Naive B cell (primary cell): Measurements from ENCODE around the gene KCNK6. TPM values are rescaled to one million over a fixed set of nuclear protein-coding genes. Genes with fewer than 3 reads are reported as not detected.
"Not testable (repeated sequence)": the region's sequence is repeated elsewhere in the genome, so short reads cannot be mapped to it uniquely, and the experiment has no call there.

Experiments used
- ATAC-seq, 2 donors: fragments of 150-1000 bp; cut with Tn5 transposase; 2 replicates each; pipeline ENCODE4 v1.10.0; 2021; ENCODE audit warnings: low read depth in 2 of 2, mild to moderate bottlenecking in 2 of 2, moderate library complexity in 2 of 2
- DNase-seq: peaks from one replicate; pipeline ENCODE4 v3.0.0; 2022
- H3K27ac Mint-ChIP-seq, 6 donors: one replicate each; pipeline ENCODE4 v1.8.0; 2020 to 2022; ENCODE audit warnings: mild to moderate bottlenecking in 6 of 6, mixed read lengths in 6 of 6, moderate library complexity in 5 of 6, inconsistent platforms in 2 of 6
- H3K27me3 Mint-ChIP-seq, 3 donors: one replicate each; pipeline ENCODE4 v1.8.0; 2021 to 2022; ENCODE audit warnings: mixed read lengths in 3 of 3, mild to moderate bottlenecking in 1 of 3
- H3K36me3 Mint-ChIP-seq, 2 donors: one replicate each; pipeline ENCODE4 v1.8.0; 2020 to 2022; ENCODE audit warnings: mixed read lengths in 2 of 2, inconsistent platforms in 1 of 2, mild to moderate bottlenecking in 1 of 2
- H3K4me1 Mint-ChIP-seq, 3 donors: one replicate each; pipeline ENCODE4 v1.8.0; 2020 to 2022; ENCODE audit warnings: mixed read lengths in 3 of 3, inconsistent platforms in 1 of 3, mild to moderate bottlenecking in 1 of 3, moderate library complexity in 1 of 3
- H3K4me3 Mint-ChIP-seq, 8 donors: one replicate each; pipeline ENCODE4 v1.8.0; 2020 to 2022; ENCODE audit warnings: mild to moderate bottlenecking in 8 of 8, mixed read lengths in 8 of 8, moderate library complexity in 8 of 8, inconsistent platforms in 2 of 8
- H3K9me3 Mint-ChIP-seq, 7 donors: one replicate each; pipeline ENCODE4 v1.8.0; 2020 to 2022; ENCODE audit warnings: mixed read lengths in 7 of 7, mild to moderate bottlenecking in 5 of 7, inconsistent platforms in 2 of 7, moderate library complexity in 1 of 7
- polyA plus RNA-seq, 6 donors: library from polyadenylated mRNA; unstranded; fragments of 300-500 nt; fragmentation: Illumina TruSeq; gene quantifications; one replicate each; pipeline ENCODE4 v1.2.3, GENCODE V29; 2021; ENCODE audit warnings: low read depth in 6 of 6

Gene KCNK6
- polyA plus RNA-seq, 6 donors from 2014 or later = 0.30 to 1.2 (median 0.70) TPM

- ATAC-seq = no peak
- Mint-ChIP-seq H3K4me1 (peaks cover 30 to 44% (median 40%) of the 10 kb centered on the region in 3 donors), H3K27me3 (no peaks in the 10 kb centered on the region), H3K36me3 (peaks cover 0 to 8% of the 10 kb centered on the region in 2 donors), H3K27ac (peak overlapping the region in 3 of 6 donors; percentile 38 to 60 (median 48)), H3K4me3 (peak overlapping the region; percentile 82 to 92 (median 85)), H3K9me3 (no peaks in the 10 kb centered on the region)
- no peak for DNase-seq
Measured at GRCh38 chr19:38320969-38321339, 1.3 kb downstream of the KCNK6 start.

DNA sequence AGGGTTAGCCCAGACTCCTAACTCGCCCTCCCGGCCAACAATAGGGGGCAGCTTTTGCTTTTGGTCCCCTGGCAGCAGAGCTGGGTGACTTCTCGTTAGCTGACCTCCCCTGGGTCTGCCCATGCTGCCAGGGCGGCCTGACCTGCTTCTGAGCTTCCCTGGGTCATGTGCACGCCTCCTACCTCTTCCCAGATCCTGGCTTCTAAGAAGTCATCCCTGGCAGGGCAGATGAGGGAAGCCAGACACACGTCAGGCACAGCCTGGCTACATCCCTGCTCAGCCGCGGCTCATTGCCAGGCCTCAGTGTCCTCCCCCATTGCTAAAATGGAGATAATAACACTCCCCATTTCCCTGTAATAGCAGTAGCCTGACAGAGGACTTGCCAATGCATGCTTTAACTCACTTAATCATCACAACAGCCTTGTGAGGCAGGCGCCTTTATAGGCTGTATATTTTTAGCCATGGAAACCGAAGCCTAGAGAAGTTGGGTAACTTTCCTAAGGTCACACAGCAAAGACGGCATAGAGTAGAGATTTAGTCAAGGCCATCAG is 2.1 kb downstream of the KCNK6 start:
- Mint-ChIP-seq H3K4me3 (peak overlapping the region in 5 of 8 donors; percentile 12 to 86 (median 76)), H3K9me3 (no peaks in the 10 kb centered on the region), H3K4me1 (peaks cover 23 to 36% (median 36%) of the 10 kb centered on the region in 3 donors), H3K27ac (no peak overlapping the region), H3K27me3 (no peaks in the 10 kb centered on the region), H3K36me3 (peaks cover 0 to 8% of the 10 kb centered on the region in 2 donors)
- DNase-seq (no peak), ATAC-seq (no peak)

- Mint-ChIP-seq H3K27me3 (no peaks in the 10 kb centered on the region), H3K4me3 (peak overlapping the region in 1 of 8 donors; percentile 34), H3K27ac (peak overlapping the region in 2 of 6 donors; percentile 16 to 48), H3K4me1 (peaks cover 15 to 27% (median 24%) of the 10 kb centered on the region in 3 donors), H3K36me3 (peaks cover 6 to 18% of the 10 kb centered on the region in 2 donors), H3K9me3 (no peaks in the 10 kb centered on the region)
- no peak for ATAC-seq
- no peak for DNase-seq
Measured at GRCh38 chr19:38323291-38323690, 3.6 kb downstream of the KCNK6 start.

- H3K4me3 Mint-ChIP-seq = peak overlapping the region in 1 of 8 donors; percentile 44
- no peak for DNase-seq
- no peak for ATAC-seq
- H3K36me3 Mint-ChIP-seq = peaks cover 6 to 18% of the 10 kb centered on the region in 2 donors
- no peaks in the 10 kb centered on the region for H3K27me3 Mint-ChIP-seq
- no peaks in the 10 kb centered on the region for H3K9me3 Mint-ChIP-seq
- H3K27ac Mint-ChIP-seq = no peak overlapping the region
- H3K4me1 Mint-ChIP-seq = peaks cover 12 to 16% (median 12%) of the 10 kb centered on the region in 3 donors
Measured at GRCh38 chr19:38324431-38324830, 4.8 kb downstream of the KCNK6 start.

DNA sequence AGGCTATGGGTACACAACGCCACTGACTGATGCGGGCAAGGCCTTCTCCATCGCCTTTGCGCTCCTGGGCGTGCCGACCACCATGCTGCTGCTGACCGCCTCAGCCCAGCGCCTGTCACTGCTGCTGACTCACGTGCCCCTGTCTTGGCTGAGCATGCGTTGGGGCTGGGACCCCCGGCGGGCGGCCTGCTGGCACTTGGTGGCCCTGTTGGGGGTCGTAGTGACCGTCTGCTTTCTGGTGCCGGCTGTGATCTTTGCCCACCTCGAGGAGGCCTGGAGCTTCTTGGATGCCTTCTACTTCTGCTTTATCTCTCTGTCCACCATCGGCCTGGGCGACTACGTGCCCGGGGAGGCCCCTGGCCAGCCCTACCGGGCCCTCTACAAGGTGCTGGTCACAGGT is 6.9 kb downstream of the KCNK6 start:
- Mint-ChIP-seq H3K4me3 (no peak overlapping the region), H3K27me3 (no peaks in the 10 kb centered on the region), H3K9me3 (no peaks in the 10 kb centered on the region), H3K27ac (no peak overlapping the region), H3K36me3 (peaks cover 6 to 18% of the 10 kb centered on the region in 2 donors), H3K4me1 (peaks cover 0 to 6% (median 0%) of the 10 kb centered on the region in 3 donors)
- ATAC-seq (no peak), DNase-seq (no peak)

- Mint-ChIP-seq H3K36me3 (peaks cover 6 to 18% of the 10 kb centered on the region in 2 donors), H3K27me3 (no peaks in the 10 kb centered on the region), H3K4me3 (no peak overlapping the region), H3K27ac (peak overlapping the region in 2 of 6 donors; percentile 42 to 47), H3K4me1 (peaks cover 0 to 4% (median 0%) of the 10 kb centered on the region in 3 donors), H3K9me3 (no peaks in the 10 kb centered on the region)
- DNase-seq (no peak), ATAC-seq (no peak)
Measured at GRCh38 chr19:38329651-38330050, 10.0 kb downstream of the KCNK6 start.

DNA sequence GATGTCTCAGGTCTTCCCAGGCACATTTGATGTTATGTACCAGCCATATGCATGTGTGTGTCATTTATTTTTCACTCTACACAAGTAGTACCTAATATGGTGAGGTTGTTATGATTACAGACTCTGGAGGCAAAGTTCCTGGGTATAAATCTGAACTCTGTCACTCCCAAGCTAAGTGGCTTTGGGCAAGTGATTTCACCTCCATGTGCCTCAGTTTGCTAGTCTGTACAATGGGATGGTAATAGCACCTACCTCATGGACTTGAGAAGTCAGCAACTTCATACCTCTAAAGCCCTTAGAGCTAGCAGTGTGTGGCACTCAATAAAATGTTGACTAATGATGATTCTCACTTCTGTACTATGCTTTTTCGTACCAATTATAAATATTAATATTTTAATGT is 12.1 kb downstream of the KCNK6 start:
- no peaks in the 10 kb centered on the region for H3K9me3 Mint-ChIP-seq
- DNase-seq (no peak), ATAC-seq (no peak)
- H3K4me1 Mint-ChIP-seq = peaks cover 5 to 10% (median 9%) of the 10 kb centered on the region in 3 donors
- H3K27me3 Mint-ChIP-seq = no peaks in the 10 kb centered on the region
- H3K36me3 Mint-ChIP-seq = peaks cover 6 to 10% of the 10 kb centered on the region in 2 donors
- no peak overlapping the region for H3K27ac Mint-ChIP-seq
- no peak overlapping the region for H3K4me3 Mint-ChIP-seq

DNA sequence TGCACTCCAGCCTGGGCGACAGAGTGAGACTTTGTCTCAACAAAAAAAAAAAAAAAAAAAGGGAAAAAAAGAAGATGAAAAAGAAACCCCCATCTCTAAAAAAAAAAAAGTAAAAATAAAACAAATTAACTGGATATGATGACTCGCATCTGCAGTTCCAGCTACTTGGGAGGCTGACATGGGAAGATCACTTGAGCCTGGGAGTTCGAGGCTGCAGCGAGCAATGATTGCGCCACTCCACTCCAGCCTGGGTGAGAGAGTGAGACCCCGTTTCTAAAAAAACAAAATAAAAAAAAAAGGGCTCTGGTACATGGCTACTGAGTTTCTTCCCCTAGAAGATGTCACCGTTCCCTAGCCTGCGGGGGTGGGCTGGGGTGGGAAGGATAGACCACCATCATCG is 13.6 kb downstream of the KCNK6 start:
- ATAC-seq (no peak), DNase-seq (no peak)
- no peaks in the 10 kb centered on the region for H3K9me3 Mint-ChIP-seq
- H3K4me3 Mint-ChIP-seq = peak overlapping the region in 1 of 8 donors; percentile 27
- H3K27ac Mint-ChIP-seq = no peak overlapping the region
- peaks cover 12 to 16% (median 15%) of the 10 kb centered on the region in 3 donors for H3K4me1 Mint-ChIP-seq
- H3K27me3 Mint-ChIP-seq = no peaks in the 10 kb centered on the region
- no peaks in the 10 kb centered on the region for H3K36me3 Mint-ChIP-seq

DNA sequence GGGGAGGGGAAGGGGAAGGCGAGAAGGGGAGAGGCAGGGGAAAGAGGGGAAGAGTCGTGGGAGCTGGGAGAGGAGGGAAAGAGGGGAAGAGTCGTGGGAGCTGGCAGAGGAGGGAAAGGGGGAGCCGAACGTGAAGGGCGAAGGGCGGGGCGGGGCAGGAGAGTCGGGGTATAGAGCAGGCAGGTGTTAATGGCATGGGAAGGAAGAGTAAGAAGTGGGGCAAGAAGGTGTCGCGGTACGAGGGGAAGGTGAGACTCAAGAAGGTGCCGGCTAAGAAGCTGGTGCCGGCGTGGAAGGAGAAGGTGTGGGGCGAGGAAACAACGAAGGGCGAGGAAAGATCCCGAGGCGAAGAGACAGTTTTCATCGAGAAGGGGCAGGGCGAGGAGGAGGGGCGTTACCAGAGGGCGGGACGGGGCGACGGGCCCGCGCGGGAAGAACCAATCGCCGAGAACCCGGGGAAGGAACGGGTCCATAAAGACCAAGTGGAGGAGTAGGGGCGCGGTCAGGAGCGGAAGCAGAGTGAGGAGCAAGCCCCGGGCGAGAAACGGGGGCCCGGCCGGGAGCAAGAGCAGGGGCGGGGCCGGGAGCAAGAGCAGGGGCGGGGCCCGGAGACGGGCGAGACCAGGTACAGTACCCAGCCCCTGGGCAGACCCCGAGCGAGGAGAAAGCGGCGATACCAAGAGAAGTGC is 16.4 kb downstream of the KCNK6 start:
- no peaks in the 10 kb centered on the region for H3K9me3 Mint-ChIP-seq
- DNase-seq (peak; percentile 92), ATAC-seq (peak; percentile 64 to 66)
- H3K27me3 Mint-ChIP-seq = no peaks in the 10 kb centered on the region
- H3K4me1 Mint-ChIP-seq = peaks cover 17 to 26% (median 21%) of the 10 kb centered on the region in 3 donors
- peak overlapping the region; percentile 92 to 100 (median 99) for H3K27ac Mint-ChIP-seq
- no peaks in the 10 kb centered on the region for H3K36me3 Mint-ChIP-seq
- peak overlapping the region; percentile 90 to 99 (median 98) for H3K4me3 Mint-ChIP-seq

DNA sequence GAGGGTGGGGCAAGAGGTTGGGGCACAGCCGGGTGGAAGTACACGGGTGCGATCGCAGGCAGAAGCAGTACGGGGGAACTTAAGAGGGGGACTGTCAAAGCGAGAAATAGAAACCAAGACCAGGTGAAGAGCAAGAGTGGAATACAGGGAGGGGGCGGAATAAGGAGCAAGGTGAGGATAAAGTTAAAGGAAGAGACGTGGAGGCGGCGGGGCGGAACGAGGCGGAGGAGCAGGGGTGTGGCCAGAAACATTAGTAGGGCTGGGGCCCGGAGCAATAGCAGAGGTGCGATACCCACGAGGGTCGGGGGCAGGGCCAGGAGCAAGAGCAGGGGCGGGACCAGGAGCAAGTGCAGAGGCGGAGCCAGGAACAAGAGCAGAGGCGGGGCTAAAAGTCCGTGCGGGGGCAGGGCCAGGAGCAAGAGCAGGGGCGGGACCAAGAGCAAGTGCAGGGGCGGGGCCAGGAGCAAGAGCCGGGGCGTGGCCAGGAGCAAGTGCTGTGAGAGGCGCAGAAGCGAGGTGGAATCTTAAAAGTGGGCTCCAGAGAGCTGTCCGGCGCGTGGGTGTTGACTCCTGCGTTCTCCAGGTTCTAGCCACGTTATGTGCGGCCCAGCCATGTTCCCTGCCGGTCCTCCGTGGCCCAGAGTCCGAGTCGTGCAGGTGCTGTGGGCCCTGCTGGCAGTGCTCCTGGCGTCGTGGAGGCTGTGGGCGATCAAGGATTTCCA is 17.2 kb downstream of the KCNK6 start:
- no peaks in the 10 kb centered on the region for H3K9me3 Mint-ChIP-seq
- H3K4me3 Mint-ChIP-seq = peak overlapping the region; percentile 90 to 99 (median 98)
- DNase-seq (peak; percentile 94), ATAC-seq (peak; percentile 47 to 55)
- H3K36me3 Mint-ChIP-seq = no peaks in the 10 kb centered on the region
- no peaks in the 10 kb centered on the region for H3K27me3 Mint-ChIP-seq
- peak overlapping the region; percentile 92 to 100 (median 99) for H3K27ac Mint-ChIP-seq
- peaks cover 17 to 28% (median 24%) of the 10 kb centered on the region in 3 donors for H3K4me1 Mint-ChIP-seq

DNA sequence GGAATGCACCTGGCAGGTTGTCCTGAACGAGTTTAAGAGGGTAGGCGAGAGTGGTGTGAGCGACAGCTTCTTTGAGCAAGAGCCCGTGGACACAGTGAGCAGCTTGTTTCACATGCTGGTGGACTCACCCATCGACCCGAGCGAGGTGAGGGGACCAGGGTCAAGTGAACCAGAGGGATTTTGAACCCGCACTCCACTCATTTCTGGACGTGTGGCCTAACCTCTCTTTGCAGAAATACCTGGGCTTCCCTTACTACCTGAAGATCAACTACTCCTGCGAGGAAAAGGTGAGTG is 17.7 kb downstream of the KCNK6 start:
- Mint-ChIP-seq H3K36me3 (no peaks in the 10 kb centered on the region), H3K27ac (peak overlapping the region; percentile 92 to 100 (median 99)), H3K27me3 (no peaks in the 10 kb centered on the region), H3K4me1 (peaks cover 17 to 28% (median 24%) of the 10 kb centered on the region in 3 donors), H3K9me3 (no peaks in the 10 kb centered on the region), H3K4me3 (peak overlapping the region; percentile 90 to 99 (median 98))
- no peak for ATAC-seq
- no peak for DNase-seq

DNA sequence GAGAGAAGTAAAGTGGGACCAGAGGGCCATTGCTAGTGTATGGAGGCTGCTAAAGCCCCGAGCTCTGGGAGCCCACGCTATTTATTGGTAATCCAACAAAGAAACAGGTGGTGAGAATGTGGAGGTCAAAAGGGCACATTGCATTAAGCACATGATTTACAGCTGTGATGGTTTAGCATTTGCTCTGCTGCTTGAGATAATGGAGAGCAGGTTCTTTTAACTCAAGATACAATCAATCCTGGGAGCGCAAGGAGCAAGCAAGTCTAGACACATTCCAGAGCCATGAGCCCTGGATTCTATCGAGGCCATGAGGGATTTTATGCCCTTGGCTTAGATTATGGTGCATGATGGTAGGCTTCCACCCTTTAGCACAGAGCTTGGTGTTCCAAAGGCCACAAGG is 19.4 kb downstream of the KCNK6 start:
- DNase-seq, H3K27ac Mint-ChIP-seq, ATAC-seq, H3K27me3 Mint-ChIP-seq, H3K36me3 Mint-ChIP-seq, H3K9me3 Mint-ChIP-seq: not testable (repeated sequence)
- Mint-ChIP-seq H3K4me3 (peak overlapping the region in 4 of 8 donors; percentile 3 to 59 (median 40)), H3K4me1 (peaks cover 21 to 36% (median 24%) of the 10 kb centered on the region in 3 donors)

DNA sequence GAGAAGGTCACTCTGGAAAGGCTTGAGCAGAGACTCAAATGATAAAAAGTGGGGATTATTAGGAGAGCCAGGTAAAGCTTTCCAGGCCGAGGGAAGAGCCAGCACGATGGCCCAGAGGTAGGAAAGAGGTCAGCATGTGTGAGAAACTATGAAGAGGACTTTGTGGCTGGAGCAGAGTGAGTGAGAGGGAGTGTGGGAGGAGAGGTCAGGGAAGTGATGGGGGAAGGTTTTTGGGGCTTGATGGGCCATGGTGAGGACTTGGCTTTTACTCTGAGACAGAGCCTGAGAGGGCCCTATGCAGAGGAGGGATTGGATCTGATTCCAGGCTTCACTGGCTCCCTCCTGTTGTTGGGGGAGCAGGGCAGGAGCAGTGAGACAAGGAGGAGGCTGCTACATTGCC is 21.3 kb downstream of the KCNK6 start:
- Mint-ChIP-seq H3K27ac (peak overlapping the region in 3 of 6 donors; percentile 36 to 78 (median 76)), H3K36me3 (peaks cover 0 to 3% of the 10 kb centered on the region in 2 donors), H3K4me1 (peaks cover 21 to 35% (median 22%) of the 10 kb centered on the region in 3 donors), H3K4me3 (no peak overlapping the region), H3K9me3 (no peaks in the 10 kb centered on the region), H3K27me3 (no peaks in the 10 kb centered on the region)
- DNase-seq = no peak
- no peak for ATAC-seq
